ENCODE measurements around the gene CACNA1C.

GRCh38 chr12:2686280-2686646, 633.5 kb downstream of the CACNA1C start:
- TF ChIP-seq, protein P1, sequence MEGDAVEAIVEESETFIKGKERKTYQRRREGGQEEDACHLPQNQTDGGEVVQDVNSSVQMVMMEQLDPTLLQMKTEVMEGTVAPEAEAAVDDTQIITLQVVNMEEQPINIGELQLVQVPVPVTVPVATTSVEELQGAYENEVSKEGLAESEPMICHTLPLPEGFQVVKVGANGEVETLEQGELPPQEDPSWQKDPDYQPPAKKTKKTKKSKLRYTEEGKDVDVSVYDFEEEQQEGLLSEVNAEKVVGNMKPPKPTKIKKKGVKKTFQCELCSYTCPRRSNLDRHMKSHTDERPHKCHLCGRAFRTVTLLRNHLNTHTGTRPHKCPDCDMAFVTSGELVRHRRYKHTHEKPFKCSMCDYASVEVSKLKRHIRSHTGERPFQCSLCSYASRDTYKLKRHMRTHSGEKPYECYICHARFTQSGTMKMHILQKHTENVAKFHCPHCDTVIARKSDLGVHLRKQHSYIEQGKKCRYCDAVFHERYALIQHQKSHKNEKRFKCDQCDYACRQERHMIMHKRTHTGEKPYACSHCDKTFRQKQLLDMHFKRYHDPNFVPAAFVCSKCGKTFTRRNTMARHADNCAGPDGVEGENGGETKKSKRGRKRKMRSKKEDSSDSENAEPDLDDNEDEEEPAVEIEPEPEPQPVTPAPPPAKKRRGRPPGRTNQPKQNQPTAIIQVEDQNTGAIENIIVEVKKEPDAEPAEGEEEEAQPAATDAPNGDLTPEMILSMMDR (IDR thresholded peaks at IDR 0.05): no peak
- TF ChIP-seq POLR2A (IDR thresholded peaks at IDR 0.05; ENCODE audit: low read depth): no peak
- TF ChIP-seq EP300 (IDR thresholded peaks at IDR 0.05): no peak
- TF ChIP-seq POLR2AphosphoS5 (IDR thresholded peaks at IDR 0.05): no peak
